Suppressor macrophage (primary cell): ENCODE results near the gene MCRS1.

ENCODE experiments used
- DNase-seq, 4 experiments: peaks; one replicate each; pipeline ENCODE4 v3.0.0-alpha.2; 2020 to 2022

Gene MCRS1

DNA sequence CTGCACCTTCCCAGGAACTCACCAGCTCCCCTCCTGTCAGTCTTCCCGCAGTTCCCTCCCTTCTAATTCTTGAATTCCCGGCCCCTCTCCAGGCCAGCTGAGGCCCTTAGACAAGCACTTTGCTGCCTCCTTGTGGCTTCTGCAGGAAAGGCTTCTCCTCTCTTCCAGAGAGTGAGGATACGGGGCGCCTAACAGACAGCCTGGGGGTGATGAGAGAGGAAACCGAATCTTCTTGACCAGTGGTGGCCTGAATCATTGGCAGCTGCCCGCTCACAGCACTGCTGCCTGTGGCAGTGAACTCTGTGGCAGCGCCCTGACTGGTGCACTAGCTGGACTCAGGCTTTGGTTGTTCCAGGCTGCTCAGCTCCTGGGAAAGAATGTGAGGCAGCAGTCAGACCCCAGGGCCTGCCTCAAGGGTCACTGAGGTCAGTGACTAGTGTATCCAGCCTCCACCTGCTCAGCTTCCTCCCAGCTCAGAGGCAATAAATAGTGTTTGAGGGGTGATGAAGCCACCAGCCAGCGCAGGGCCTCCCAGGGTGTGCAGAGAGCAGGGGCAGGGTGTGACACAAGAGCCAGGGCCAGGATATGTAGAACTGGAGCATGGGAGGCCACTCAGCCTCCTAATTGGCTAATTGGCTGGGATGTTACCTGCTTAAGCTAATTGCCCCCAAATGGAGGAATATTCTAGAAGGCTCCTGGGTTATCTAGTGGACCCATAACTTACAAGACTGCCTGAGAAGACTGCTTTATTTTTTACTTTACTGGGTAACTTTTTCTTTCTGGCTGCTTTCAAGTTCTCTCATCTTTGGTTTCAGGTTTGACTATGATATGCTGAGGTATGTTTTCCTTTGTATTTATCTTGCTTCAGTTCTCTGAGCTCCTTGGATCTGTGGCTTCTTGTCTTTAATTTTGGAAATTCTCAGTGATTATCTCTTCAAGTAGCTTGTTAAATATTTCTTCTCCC lies 12.9 kb upstream of the MCRS1 start:
- DNase-seq = peak; percentile 74 to 83 (median 77)

DNA sequence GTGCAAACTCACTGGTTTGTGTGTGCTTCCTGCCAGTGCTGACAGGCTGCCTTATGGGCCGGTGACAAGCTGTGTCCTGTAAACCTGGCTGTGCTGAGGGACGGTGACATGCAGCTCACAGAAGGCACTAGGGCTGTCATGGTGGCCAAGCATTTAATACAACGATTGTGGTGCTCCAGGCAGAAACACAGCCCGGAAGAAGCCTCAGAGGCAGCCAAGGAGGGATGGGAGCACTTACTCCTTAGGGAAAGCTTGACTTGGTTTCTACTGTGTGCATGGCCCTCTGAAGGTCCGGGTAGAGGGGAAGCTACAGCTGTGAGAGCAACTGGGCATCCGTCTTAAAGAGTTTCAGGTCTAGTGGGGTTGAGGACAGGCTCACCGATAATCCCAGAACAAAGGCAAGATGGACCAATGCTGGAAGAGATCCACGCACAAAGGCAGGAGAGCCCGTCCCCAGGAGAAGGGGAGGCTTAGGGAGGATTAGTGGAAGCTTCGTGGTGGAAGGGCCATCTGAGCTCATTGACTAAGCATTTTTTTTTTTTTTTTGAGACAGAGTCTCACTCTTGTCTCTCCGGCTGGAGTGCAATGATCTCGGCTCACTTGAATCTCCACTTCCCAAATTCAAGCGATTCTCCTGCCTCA lies 10.7 kb upstream of the MCRS1 start:
- DNase-seq = no peak

DNA sequence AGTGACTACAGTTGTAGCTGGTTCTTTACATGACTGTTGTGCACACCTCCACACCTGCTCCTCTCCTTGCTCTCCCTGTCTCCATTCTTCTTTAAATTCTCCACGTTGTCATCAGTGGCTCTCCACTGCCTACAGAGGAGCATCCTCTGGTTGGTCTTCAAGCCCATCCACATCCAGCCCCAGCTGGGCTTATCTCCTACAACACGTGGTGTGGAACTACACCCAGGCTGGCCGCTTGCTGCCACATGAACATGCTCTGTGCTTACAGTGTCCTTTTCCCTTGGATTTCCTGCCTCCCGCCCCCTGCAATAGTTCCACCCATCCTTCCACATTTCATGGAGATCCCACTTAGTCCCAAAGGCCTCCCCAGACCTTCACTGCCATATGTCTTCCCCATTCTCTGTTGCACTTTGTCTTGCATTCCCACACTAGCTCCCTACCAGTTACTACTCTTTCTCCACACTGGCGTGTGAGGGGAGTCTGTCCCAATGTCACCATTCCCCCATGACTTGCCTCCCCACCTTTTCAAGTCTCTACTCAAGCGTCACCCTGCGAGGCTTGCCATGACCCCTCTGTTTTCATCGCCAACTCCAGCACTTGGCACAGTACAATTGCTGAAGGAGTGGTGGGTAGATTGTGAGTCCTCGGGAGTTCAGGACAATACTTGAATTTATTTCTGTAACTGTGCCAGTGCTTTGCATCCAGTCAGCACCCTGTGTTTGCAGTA lies 9.8 kb upstream of the MCRS1 start:
- no peak for DNase-seq

DNA sequence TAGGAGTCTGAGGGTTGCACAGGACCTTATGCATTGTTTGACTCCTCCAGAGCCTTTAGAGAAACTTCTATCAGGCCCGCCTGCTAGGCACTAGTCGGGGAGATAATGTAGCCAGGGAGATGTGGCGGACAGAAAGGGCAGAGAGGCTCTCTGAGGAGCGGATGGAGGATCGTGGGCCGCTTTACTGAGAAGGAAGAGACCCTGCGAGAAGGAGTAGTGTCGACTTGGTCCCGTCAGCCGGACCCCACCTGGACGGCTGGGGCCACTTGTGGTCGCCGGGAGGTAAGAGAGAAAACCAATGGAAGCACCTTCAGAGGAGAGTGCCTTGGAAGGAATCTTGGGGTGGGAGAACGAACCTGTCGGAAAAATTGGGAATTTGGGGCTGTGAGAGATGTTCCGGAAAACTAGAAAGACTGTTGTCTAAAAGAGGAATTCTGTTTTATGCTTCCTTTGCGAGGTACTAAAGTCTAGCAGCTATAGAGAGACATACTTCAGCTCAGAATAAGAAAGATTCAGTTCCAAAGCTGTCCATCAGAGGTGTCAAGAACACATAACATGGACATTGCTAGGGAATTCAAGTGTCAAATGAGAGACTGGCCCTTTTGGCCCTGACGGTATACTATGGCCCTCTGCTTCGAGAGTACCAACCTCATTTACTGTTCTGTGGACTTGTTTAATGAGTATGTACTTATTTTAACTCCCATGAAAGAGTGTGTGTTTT lies 660 bp upstream of the MCRS1 start:
- peak in 3 of 4 experiments; percentile 16 to 43 (median 29) for DNase-seq

DNA sequence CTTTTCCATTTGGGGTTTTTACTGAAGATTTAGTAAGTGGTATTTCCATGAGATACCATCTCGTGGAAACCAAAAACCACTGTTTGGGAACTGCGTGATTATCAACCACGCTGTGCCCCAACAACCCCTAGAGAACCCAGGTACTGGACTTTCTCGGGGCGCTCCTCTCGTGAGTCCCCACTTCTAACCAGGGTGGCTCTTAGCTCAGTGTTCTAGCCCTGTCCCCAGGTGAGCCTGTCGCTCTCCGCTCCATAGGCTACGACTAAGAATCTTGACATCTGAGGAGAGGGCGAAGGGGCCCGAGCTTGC lies 686 bp downstream of the MCRS1 start:
- no peak for DNase-seq

DNA sequence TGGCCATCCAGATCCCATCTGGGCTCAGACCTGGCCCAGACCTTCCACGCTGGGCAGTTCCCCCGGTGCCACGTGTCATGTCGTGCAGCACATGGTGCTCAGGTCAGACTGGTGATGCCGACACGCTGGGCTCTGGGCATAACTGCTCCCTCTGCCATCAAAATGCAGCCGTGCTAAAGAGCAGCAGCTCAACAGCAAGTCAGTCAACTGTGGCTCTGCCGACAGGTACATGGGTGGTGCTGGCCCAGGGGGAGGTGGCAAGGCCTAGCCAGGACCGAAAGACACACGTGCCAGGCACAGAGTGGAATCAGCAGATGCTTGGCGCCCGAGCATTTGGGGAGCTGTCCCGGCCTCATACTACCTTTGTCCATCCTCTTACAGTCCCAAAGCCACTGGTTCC lies 1.6 kb downstream of the MCRS1 start:
- no peak for DNase-seq

DNA sequence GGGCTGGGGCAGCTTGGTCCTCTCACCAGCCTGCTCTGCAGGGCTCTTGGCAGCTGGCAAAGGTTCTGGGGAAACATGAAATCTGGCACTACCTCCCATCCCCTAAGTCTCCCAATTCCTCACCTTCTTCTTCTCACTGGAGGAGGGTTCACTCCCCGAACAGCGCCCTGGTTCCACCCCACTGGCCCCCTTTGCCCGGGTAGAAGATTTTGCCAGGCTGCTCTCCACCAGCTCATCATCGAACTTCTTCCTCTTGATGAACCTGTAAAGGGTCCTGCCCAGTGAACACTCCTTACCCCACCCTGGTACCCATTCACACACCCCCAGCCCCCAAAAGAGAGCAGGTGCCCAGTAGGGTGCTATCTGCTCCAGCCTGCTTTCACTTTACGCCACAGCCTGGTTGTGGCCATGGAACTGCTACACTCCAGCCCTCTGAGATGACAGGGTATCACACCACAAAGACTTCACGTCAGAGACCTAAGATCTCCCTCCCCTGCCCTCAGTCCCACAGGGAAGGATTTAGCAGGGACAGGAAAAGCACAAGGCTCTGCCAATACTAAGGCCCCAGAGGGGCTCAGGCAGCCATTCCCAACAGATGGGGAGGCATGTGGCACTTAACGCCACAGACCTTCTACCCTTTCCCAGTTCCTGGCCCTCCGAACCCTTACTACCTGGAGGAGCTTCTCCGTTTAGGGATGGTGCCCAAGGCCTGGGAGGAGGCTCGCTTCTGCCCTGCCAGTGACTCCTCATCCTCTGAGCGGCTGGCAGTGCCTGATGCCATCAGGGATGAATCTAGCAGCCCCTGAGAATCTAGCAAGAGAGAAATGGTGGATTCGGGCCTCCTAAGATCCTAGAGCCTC lies 2.3 kb downstream of the MCRS1 start:
- no peak for DNase-seq

DNA sequence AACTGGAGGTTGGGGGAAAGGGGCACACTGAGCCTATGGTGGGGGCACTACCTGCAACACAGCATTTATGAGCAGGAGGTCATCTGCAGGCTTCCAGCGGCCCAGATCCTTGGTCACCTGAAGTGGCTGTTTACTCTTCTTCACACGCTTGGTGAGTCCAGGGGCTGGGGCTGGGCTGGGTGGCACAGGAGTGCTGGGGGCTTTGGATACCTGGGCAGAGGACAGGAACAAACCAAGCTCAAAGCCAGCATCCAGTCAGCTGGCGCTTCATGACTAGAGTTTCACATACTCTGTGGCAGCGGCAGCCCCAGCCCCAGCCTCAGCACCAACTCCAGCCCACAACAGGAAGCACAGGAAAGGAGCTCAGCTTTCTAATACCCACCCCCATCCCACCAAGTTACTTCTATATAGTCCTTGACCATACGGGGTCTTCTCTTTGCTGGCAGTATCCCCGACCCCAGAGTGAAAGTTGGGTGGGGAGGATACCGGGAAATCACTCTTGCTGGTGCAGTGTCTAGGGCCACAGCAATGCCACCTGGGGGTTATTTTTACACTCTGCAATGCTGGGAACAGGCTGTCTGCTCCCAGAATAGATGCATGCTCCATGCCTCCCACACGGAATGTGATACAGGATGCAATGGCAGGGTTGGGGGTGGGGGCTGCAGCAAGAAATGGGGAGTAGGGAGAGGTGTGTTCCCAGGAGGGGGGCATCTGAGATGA lies 3.1 kb downstream of the MCRS1 start:
- DNase-seq = no peak

DNA sequence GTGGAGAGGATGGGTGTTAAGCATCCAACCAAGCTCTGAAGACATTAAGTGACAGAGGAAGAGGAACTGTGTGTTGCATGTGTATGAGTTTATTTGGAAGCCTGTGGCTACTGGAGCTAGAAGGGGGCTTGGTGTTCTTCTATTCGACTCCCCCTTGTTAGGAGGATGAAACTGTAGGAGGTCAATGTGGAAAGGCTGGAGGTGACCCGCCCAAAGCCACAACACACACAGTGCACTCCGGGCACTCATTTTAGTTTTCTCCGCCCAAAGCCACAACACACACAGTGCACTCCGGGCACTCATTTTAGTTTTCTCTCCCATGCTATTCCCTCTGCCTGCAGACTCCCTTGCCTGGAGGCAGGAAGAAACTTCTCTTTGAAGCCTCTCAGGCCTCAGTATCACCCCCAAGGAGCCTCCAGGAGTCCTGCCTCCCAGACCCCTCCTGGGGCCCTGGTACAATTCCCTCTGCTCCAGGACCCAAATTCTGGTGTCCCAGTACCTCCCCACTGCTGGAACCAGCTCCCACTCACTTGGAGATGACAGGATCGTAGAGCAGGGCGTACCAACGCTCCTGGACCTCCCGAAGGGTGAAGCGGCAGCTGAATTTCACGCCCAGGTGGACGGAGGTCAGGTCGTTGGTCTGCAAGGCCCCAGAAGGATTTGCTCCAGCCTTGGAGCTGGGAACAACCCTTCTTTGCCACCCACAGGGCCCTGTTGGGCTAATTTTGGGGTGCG lies 3.8 kb downstream of the MCRS1 start:
- no peak for DNase-seq

DNA sequence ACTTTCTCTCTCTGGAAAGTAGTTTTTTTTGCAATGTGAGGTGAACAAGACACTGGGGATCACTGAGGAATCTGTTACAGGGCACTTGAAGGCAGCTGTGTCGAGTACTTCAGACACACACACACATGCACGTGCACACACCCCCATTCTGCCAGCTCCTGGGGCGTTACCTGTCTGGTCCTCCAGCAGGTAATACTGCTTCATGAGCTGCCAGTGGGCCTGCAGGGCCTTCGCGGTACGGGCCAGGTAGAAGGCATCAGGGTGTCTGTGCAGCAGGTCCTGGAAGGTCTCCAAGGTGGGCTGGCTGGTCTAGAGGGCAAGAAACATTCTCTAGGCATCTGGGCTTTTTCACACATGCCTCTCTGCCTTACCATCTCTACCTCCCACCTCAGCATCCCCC lies 5.1 kb downstream of the MCRS1 start:
- no peak for DNase-seq

DNA sequence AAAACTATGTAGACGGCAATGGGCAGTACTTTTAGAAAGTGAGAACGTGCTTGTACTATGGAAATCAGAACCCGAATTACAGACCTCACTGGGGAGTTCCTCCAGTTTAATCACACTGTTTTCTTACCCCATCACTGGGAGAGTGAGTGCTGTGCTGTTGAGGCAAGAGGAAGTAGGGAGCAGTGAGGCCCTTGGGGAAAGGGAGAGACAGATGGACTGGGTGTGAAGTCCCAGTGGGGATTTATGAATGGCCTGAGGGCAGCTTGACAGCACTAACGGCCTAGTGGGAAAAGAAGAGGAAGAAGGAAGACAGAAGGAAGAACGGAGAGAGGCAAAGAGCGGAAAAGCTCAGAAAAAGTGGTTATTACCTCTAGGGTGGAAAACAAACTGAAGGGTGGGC lies 5.7 kb downstream of the MCRS1 start:
- no peak for DNase-seq

DNA sequence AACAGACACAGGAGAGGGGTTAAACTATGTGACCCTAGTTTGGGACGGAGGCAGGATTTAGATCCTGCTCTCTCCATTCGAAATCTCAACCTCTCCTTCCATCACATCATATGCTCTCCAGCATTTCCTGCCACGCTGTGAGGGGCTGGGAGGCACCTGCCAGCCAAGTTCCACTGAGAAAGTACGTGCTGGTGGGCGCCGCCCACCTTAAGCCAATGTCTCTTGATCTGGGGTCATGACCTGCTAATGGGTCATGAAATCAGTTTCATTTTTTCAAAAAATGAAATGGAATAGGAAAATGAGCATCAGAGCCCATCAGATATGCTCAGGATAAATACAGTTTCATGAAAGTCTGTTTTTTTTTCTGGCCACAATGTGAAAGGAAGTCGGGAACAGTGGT lies 7.2 kb downstream of the MCRS1 start:
- DNase-seq = no peak

DNA sequence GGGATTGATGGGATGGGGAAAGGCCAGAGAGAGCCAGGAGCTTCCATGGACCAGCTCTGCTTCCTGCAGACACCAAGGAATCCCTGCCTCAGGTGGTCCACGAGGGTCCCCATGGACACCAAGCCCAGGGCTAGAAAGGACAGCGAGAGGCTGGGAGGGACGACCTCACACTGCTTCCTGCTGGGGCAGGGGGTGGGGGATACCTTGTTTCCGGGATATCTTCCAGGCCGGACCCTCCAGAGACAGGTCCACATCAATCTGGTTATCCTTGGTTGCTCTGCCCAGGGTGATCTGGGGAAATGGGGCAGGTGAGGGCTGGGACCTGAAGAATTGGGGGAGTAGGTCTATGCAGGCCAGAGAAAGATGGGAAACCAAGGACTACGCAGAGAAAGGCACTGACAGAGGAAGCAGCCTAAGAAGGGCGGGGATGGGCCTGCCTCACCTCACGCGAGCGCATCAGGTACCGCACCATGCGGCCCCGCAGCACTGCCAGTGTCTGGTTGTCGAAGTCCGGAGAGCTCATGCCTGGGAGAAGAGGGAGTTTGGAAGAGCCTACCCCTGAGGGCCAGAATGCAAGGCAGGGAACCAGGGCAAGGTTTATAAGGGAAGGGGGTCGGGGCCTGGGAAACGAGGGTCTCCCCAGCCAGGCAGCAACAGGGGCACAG lies 8.8 kb downstream of the MCRS1 start:
- no peak for DNase-seq

DNA sequence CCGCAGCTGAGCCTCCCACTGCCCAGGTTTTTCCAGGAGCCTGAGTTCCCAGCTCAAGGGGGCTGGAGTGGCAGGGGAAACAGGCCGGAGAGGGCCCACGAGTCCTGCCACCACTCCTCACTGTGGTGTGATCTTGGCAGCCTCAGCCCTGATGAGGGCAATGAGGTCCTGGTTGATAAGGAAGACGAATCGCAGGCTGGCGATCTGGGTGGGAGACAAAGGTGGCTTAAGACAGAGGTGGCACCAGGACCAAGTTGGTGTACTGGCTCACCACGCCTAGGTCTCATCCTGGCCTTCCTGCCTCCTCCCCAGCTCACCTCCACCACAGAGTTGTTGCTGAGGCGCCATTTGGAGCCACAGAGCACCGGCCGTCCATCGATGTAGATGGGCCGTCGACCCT lies 9.4 kb downstream of the MCRS1 start:
- no peak for DNase-seq

DNA sequence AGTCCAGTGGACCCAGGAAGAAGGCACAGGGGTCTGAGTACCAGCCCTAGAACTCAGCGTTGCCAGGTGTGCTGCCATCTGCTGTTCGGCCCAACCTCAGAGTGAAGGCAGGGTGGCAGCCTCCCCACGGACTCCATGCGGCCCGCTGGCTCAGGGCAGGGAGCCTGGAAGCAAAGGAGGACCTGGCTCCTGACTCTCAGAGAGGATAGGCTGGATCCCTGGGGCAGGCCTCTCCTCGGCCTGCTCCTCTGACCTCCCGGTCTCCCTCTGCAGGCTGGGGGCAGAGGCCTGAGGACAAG lies 10.1 kb downstream of the MCRS1 start:
- DNase-seq = no peak

DNA sequence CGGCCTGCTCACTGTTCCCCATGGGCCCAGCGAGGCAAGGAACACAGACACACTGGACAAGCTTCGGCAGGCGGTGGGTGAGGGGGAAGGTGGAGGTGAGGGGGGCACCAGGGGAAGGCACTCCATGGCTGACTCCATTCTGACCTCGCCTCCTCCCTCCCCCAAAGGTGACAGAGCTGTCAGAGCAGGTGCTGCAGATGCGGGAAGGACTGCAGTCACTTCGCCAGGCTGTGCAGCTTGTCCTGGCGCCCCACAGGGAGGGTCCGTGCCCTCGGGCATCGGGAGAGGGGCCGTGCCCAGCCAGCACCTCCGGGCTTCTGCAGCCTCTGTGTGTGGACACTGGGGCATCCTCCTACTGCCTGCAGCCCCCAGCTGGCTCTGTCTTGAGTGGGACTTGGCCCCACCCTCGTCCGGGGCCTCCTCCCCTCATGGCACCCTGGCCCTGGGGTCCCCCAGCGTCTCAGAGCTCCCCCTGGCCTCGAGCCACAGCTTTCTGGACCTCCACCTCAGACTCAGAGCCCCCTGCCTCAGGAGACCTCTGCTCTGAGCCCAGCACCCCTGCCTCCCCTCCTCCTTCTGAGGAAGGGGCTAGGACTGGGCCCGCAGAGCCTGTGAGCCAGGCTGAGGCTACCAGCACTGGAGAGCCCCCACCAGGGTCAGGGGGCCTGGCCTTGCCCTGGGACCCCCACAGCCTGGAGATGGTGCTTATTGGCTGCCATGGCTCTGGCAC lies 10.6 kb downstream of the MCRS1 start:
- no peak for DNase-seq

DNA sequence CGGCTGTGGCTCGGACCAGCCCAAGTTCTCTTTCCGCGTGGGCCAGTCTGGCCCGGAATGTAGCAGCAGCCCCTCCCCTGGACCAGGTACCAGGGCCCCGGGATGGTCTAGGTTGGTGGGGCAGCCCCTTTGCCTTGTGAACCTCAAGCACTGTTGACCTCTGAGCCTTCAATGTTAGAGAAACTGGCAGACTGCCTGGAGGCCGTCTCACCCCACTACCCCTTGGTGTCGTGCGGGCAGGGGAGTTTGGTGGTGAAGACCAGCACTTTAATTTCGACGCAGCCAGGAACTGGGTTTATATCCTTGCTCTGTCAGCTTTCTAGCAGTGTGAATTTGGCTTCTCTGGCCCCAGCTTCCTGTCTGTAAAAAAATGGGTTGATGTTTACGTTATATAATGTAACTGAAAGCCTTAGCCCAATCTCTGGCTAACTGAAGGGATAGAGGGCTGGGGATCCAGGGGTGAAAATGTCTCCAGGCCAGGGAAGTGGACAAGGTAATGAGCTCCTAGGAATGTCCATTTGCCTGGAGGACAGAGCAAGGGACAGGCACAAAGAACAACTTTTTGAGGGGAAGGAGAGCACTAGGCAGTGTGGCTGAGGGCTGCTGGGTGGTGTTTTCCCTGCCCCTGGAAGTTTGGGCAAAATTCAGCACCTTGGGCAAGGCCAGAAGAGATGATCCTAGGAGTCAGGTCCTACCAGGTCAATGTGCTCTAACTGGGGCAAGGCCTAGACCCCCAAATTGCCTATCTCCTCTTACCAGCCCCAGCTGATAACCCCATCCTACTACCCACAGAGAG lies 11.4 kb downstream of the MCRS1 start:
- DNase-seq = no peak

DNA sequence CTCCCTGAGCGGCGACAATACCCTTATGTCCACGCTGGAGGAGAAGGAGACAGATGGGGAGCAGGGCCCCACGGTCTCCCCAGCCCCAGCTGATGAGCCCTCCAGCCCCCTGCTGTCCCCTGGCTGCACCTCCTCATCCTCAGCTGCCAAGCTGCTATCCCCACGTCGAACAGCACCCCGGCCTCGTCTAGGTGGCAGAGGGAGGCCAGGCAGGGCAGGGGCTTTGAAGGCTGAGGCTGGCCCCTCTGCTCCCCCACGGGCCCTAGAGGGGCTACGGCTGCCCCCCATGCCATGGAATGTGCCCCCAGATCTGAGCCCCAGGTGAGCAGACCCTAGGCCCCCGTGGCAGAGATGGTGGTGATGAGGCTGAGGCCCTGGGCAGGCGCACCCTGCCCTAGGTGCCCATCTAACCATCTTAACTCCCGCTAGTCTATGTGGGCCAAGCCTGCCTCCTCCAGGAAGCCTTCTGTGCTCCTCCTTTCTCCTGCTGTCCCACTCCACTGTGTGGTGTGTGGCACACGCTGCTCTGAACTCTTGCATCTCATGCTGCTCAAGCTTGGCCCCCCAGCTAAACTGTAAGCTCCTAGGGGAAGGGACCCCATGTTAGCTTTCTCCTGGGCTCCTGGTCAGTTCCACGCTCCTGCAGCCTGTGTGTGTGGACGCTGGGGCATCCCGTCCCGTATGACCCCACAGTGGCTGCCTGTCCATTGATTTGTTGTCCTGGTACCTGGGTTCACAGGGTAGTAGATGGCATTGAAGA lies 12.1 kb downstream of the MCRS1 start:
- DNase-seq = no peak
